Activated CD8-positive, alpha-beta T cell treated with anti-CD3 and anti-CD28 coated beads, Interleukin-2, amount 10 ng/mL, durations not matched to agents 7 days and 5 days (primary cell): Measurements from ENCODE around the gene NSMCE4A. TPM values are rescaled to one million over a fixed set of nuclear protein-coding genes. Genes with fewer than 3 reads are reported as not detected.

Source experiments
- total RNA-seq, 2 experiments: library from RNA; stranded (reverse); gene quantifications; one replicate each; pipeline ENCODE4 v1.2.3, GENCODE V29; 2021

Gene NSMCE4A
- total RNA-seq, 2 experiments from 2014 or later = 57.5 to 60.5 TPM

Other genes with a start within 250 kb of the NSMCE4A start
- gene ATE1, start 47.2 kb downstream of the NSMCE4A start, total RNA-seq = 10 to 100 TPM; 20.2 to 26.0 TPM
- gene TACC2, start 13.9 kb upstream of the NSMCE4A start, total RNA-seq = not detected